Karpas-422 (cell line): ENCODE results near the gene PRL. TPM values are rescaled to one million over a fixed set of nuclear protein-coding genes. Genes with fewer than 3 reads are reported as not detected.

Experiments used
- DNase-seq: peaks from one replicate; pipeline ENCODE4 v3.0.0-alpha.2; 2015
- H2AFZ ChIP-seq: fragments of 200-600 bp; sonication (generic); 2 replicates; pipeline ENCODE4 v1.6.1; 2014; ENCODE audit warnings: antibody characterized with exemption, low read length, mixed read lengths
- H3K27ac ChIP-seq: fragments of 200-600 bp; sonication (generic); 2 replicates; pipeline ENCODE4 v1.5.1; 2014; ENCODE audit warnings: mild to moderate bottlenecking, low read length, moderate library complexity
- H3K27me3 ChIP-seq: fragments of 200-600 bp; sonication (generic); 2 replicates; pipeline ENCODE4 v1.6.1; 2014; ENCODE audit warnings: low read length, mixed read lengths
- H3K36me3 ChIP-seq: fragments of 200-600 bp; sonication (generic); 2 replicates; pipeline ENCODE4 v1.6.1; 2014; ENCODE audit warnings: low read length, mixed read lengths; ENCODE audit not compliant: insufficient read depth
- H3K4me1 ChIP-seq: fragments of 200-600 bp; sonication (generic); 2 replicates; pipeline ENCODE4 v1.6.1; 2014; ENCODE audit warnings: mild to moderate bottlenecking, low read length, mixed read lengths
- H3K4me2 ChIP-seq: fragments of 200-600 bp; sonication (generic); 2 replicates; pipeline ENCODE4 v1.6.1; 2014; ENCODE audit warnings: low read length, low read depth, mild to moderate bottlenecking; ENCODE audit not compliant: poor library complexity, severe bottlenecking
- H3K4me3 ChIP-seq: fragments of 200-600 bp; sonication (generic); 2 replicates; pipeline ENCODE4 v1.5.1; 2014; ENCODE audit warnings: mild to moderate bottlenecking, antibody characterized with exemption, low read length, mixed read lengths
- H3K79me2 ChIP-seq: fragments of 200-600 bp; sonication (generic); 2 replicates; pipeline ENCODE4 v1.6.1; 2014; ENCODE audit warnings: mild to moderate bottlenecking, low read length, mixed read lengths
- H3K9ac ChIP-seq: fragments of 200-600 bp; sonication (generic); 2 replicates; pipeline ENCODE4 v1.6.0; 2014; ENCODE audit warnings: low read length
- H3K9me2 ChIP-seq: fragments of 200-600 bp; sonication (generic), shearing (Covaris generic); replicated peaks from 2 replicates; pipeline ENCODE4 v1.6.0; 2014; ENCODE audit warnings: mild to moderate bottlenecking, low read length, moderate library complexity; ENCODE audit not compliant: insufficient read depth
- H3K9me3 ChIP-seq: fragments of 300-700, 200-600 bp; sonication (generic); 2 replicates; pipeline ENCODE4 v1.6.1; 2014; ENCODE audit warnings: low read length, mixed read lengths
- H4K20me1 ChIP-seq: fragments of 200-600 bp; sonication (generic); 2 replicates; pipeline ENCODE4 v1.6.1; 2014; ENCODE audit warnings: mild to moderate bottlenecking, antibody characterized with exemption, low read length, low read depth; ENCODE audit not compliant: insufficient read depth
- total RNA-seq: library from RNA; depleted of rRNA; stranded (reverse); fragments of >200 nt; shearing (Covaris generic); gene quantifications from 2 replicates; pipeline ENCODE4 v1.2.3, GENCODE V29; 2014; ENCODE audit warnings: low replicate concordance

The PRL gene
- total RNA-seq, 1 experiment from 2014 or later, result not detected

GRCh38 chr6:22288721-22289120, 8.1 kb downstream of the PRL start:
- H4K20me1 ChIP-seq, result no peaks in the 10 kb centered on the region
- 0 out of 2 replicates have a peak, but pooled peaks cover 3% of the 10 kb centered on the region for H3K9me2 ChIP-seq
- DNase-seq, result no peak
- no peak overlapping the region for H3K4me3 ChIP-seq
- H3K9ac ChIP-seq, result no peak overlapping the region
- H2AFZ ChIP-seq, result no peak overlapping the region
- H3K4me1 ChIP-seq, result no peaks in the 10 kb centered on the region
- H3K4me2 ChIP-seq, result no peak overlapping the region
- H3K36me3 ChIP-seq, result no peaks in the 10 kb centered on the region
- no peaks in the 10 kb centered on the region for H3K79me2 ChIP-seq
- no peaks in the 10 kb centered on the region for H3K9me3 ChIP-seq
- H3K27ac ChIP-seq, result no peak overlapping the region
- no peaks in the 10 kb centered on the region for H3K27me3 ChIP-seq

GRCh38 chr6:22284666-22285065, 12.2 kb downstream of the PRL start:
- Histone ChIP-seq H3K4me1 (no peaks in the 10 kb centered on the region), H4K20me1 (no peaks in the 10 kb centered on the region), H3K9me2 (no peaks in the 10 kb centered on the region), H2AFZ (no peak overlapping the region), H3K9me3 (no peaks in the 10 kb centered on the region; the same call in 1 of the 2 replicates), H3K27me3 (no peaks in the 10 kb centered on the region), H3K4me2 (no peak overlapping the region), H3K4me3 (no peak overlapping the region), H3K27ac (no peak overlapping the region), H3K9ac (no peak overlapping the region), H3K79me2 (no peaks in the 10 kb centered on the region), H3K36me3 (no peaks in the 10 kb centered on the region)
- no peak for DNase-seq

- DNase-seq, result no peak
- Histone ChIP-seq H2AFZ (no peak overlapping the region), H3K9me3 (peaks cover 6% of the 10 kb centered on the region; the same call in 1 of the 2 replicates)
Observed at GRCh38 chr6:22281341-22282085, 15.3 kb downstream of the PRL start.

GRCh38 chr6:22279427-22279826, 17.4 kb downstream of the PRL start:
- H3K9me2 ChIP-seq, result no peaks in the 10 kb centered on the region; the same call in 1 of the 2 replicates
- no peak overlapping the region for H3K4me2 ChIP-seq
- no peak for DNase-seq
- H4K20me1 ChIP-seq, result no peaks in the 10 kb centered on the region
- H3K36me3 ChIP-seq, result no peaks in the 10 kb centered on the region
- no peak overlapping the region for H3K4me3 ChIP-seq
- H3K27ac ChIP-seq, result no peak overlapping the region
- no peak overlapping the region for H3K9ac ChIP-seq
- no peak overlapping the region for H2AFZ ChIP-seq
- H3K9me3 ChIP-seq, result peaks cover 12% of the 10 kb centered on the region; the same call in 1 of the 2 replicates
- no peaks in the 10 kb centered on the region for H3K4me1 ChIP-seq
- no peaks in the 10 kb centered on the region for H3K27me3 ChIP-seq
- H3K79me2 ChIP-seq, result no peaks in the 10 kb centered on the region

More at GRCh38 chr6:22281341-22282085, 15.3 kb downstream of the PRL start:
- Histone ChIP-seq H3K4me1 (no peaks in the 10 kb centered on the region), H3K9ac (no peak overlapping the region), H3K4me3 (no peak overlapping the region), H3K27me3 (no peaks in the 10 kb centered on the region), H3K79me2 (no peaks in the 10 kb centered on the region), H3K36me3 (no peaks in the 10 kb centered on the region), H3K27ac (no peak overlapping the region), H4K20me1 (no peaks in the 10 kb centered on the region), H3K4me2 (no peak overlapping the region), H3K9me2 (no peaks in the 10 kb centered on the region; the same call in 1 of the 2 replicates)

GRCh38 chr6:22271081-22271480, 25.8 kb downstream of the PRL start:
- Histone ChIP-seq H3K4me2 (no peak overlapping the region), H3K4me1 (no peaks in the 10 kb centered on the region; the same call in 1 of the 2 replicates), H3K4me3 (no peak overlapping the region), H4K20me1 (no peaks in the 10 kb centered on the region), H3K27ac (no peak overlapping the region), H3K36me3 (no peaks in the 10 kb centered on the region), H3K9me2 (no peaks in the 10 kb centered on the region), H3K9ac (no peak overlapping the region), H2AFZ (no peak overlapping the region), H3K79me2 (no peaks in the 10 kb centered on the region), H3K27me3 (no peaks in the 10 kb centered on the region), H3K9me3 (peaks cover 5% of the 10 kb centered on the region; the same call in 1 of the 2 replicates)
- no peak for DNase-seq

GRCh38 chr6:22263748-22264147, 33.1 kb downstream of the PRL start:
- Histone ChIP-seq H3K9ac (no peak overlapping the region), H3K4me1 (no peaks in the 10 kb centered on the region), H3K27ac (no peak overlapping the region), H3K9me3 (peaks cover 4% of the 10 kb centered on the region; the same call in 1 of the 2 replicates), H3K4me3 (no peak overlapping the region), H3K4me2 (no peak overlapping the region), H3K9me2 (0 out of 2 replicates have a peak, but pooled peaks cover 6% of the 10 kb centered on the region), H3K36me3 (no peaks in the 10 kb centered on the region), H4K20me1 (no peaks in the 10 kb centered on the region), H3K79me2 (no peaks in the 10 kb centered on the region), H2AFZ (no peak overlapping the region), H3K27me3 (no peaks in the 10 kb centered on the region)
- no peak for DNase-seq

- H3K27me3 ChIP-seq, result no peaks in the 10 kb centered on the region
- no peak for DNase-seq
- no peak overlapping the region for H2AFZ ChIP-seq
- H4K20me1 ChIP-seq, result no peaks in the 10 kb centered on the region
- no peaks in the 10 kb centered on the region for H3K79me2 ChIP-seq
- no peak overlapping the region for H3K4me3 ChIP-seq
- H3K4me2 ChIP-seq, result no peak overlapping the region
- H3K4me1 ChIP-seq, result no peaks in the 10 kb centered on the region
- no peak overlapping the region for H3K27ac ChIP-seq
- H3K9ac ChIP-seq, result no peak overlapping the region
- no peaks in the 10 kb centered on the region for H3K9me3 ChIP-seq
- H3K9me2 ChIP-seq, result peaks cover 4% of the 10 kb centered on the region; the same call in 1 of the 2 replicates
- no peaks in the 10 kb centered on the region for H3K36me3 ChIP-seq
Observed at GRCh38 chr6:22254886-22255285, 42.0 kb downstream of the PRL start.

- Histone ChIP-seq H3K4me2 (no peak overlapping the region), H3K36me3 (no peaks in the 10 kb centered on the region), H3K4me1 (no peaks in the 10 kb centered on the region), H3K27me3 (no peaks in the 10 kb centered on the region), H3K79me2 (no peaks in the 10 kb centered on the region), H3K4me3 (no peak overlapping the region), H3K9me3 (no peaks in the 10 kb centered on the region), H2AFZ (no peak overlapping the region), H3K27ac (no peak overlapping the region), H3K9me2 (peaks cover 4% of the 10 kb centered on the region; the same call in 1 of the 2 replicates), H4K20me1 (no peaks in the 10 kb centered on the region), H3K9ac (no peak overlapping the region)
- no peak for DNase-seq
Observed at GRCh38 chr6:22253955-22254655, 42.7 kb downstream of the PRL start.
